HCEC 1CT (cell line): Measurements from ENCODE around the gene IGSF10.

ENCODE experiments used
- DNase-seq: peaks from one replicate; pipeline ENCODE4 v3.0.0-alpha.2; 2017

The IGSF10 gene

GRCh38 chr3:151459358-151459757 lies 1.5 kb downstream of the IGSF10 start:
- no peak for DNase-seq

GRCh38 chr3:151456065-151456464 lies 4.8 kb downstream of the IGSF10 start:
- no peak for DNase-seq

GRCh38 chr3:151452841-151453240 lies 8.0 kb downstream of the IGSF10 start:
- DNase-seq: no peak

- DNase-seq: no peak
Measured at GRCh38 chr3:151452368-151452767, 8.5 kb downstream of the IGSF10 start.

GRCh38 chr3:151446002-151446340 lies 14.9 kb downstream of the IGSF10 start:
- no peak for DNase-seq

- peak; percentile 86 for DNase-seq
Measured at GRCh38 chr3:151445273-151446001, 15.4 kb downstream of the IGSF10 start.

- no peak for DNase-seq
Measured at GRCh38 chr3:151443583-151443982, 17.3 kb downstream of the IGSF10 start.

- DNase-seq: no peak
Measured at GRCh38 chr3:151440940-151441339, 19.9 kb downstream of the IGSF10 start.

GRCh38 chr3:151439652-151440125 lies 21.2 kb downstream of the IGSF10 start:
- peak; percentile 75 for DNase-seq

GRCh38 chr3:151437906-151438305 lies 23.0 kb downstream of the IGSF10 start:
- DNase-seq: no peak

- DNase-seq: no peak
Measured at GRCh38 chr3:151436675-151437446, 24.0 kb downstream of the IGSF10 start.

GRCh38 chr3:151434151-151434890 lies 26.5 kb downstream of the IGSF10 start:
- peak; percentile 94 for DNase-seq

- no peak for DNase-seq
Measured at GRCh38 chr3:151432616-151433372, 28.1 kb downstream of the IGSF10 start.

- DNase-seq: no peak
Measured at GRCh38 chr3:151431940-151432339, 28.9 kb downstream of the IGSF10 start.

GRCh38 chr3:151430821-151431484 lies 29.9 kb downstream of the IGSF10 start:
- no peak for DNase-seq

GRCh38 chr3:151428386-151428785 lies 32.5 kb downstream of the IGSF10 start:
- no peak for DNase-seq

- DNase-seq: no peak
Measured at GRCh38 chr3:151426341-151426657, 34.6 kb downstream of the IGSF10 start.

GRCh38 chr3:151425627-151426340 lies 35.1 kb downstream of the IGSF10 start:
- DNase-seq: no peak

- DNase-seq: no peak
Measured at GRCh38 chr3:151423091-151423490, 37.8 kb downstream of the IGSF10 start.

GRCh38 chr3:151421938-151422337 lies 38.9 kb downstream of the IGSF10 start:
- no peak for DNase-seq

- DNase-seq: no peak
Measured at GRCh38 chr3:151419806-151420205, 41.1 kb downstream of the IGSF10 start.

GRCh38 chr3:151415289-151415688 lies 45.6 kb downstream of the IGSF10 start:
- DNase-seq: no peak
